GM12878 (cell line): ENCODE data around the gene MAML3. TPM values are rescaled to one million over a fixed set of nuclear protein-coding genes. Genes with fewer than 3 reads are reported as not detected.

Experiments
- BHLHE40 ChIP-seq, 2 experiments: fragments of 450-650 bp in 1 of 2; IDR thresholded peaks; 2 replicates each; pipeline ENCODE4 v1.6.1; 2011 to 2017; ENCODE audit warnings: low read depth in 2 of 2, borderline replicate concordance in 1 of 2, improper control_type of control experiment in 1 of 2, low read length in 1 of 2, mild to moderate bottlenecking in 1 of 2
- CBX3 ChIP-seq: fragments of 200-600 bp; sonication (generic); IDR thresholded peaks from 2 replicates; pipeline ENCODE4 v1.6.1; 2016; ENCODE audit warnings: low read depth, borderline replicate concordance
- FOXK2 ChIP-seq: fragments of 450-650 bp; IDR thresholded peaks from 2 replicates; pipeline ENCODE4 v1.6.1; 2017; ENCODE audit warnings: mild to moderate bottlenecking, moderate library complexity
- FOXM1 ChIP-seq: IDR thresholded peaks from 2 replicates; pipeline ENCODE4 v1.6.1; 2012; ENCODE audit warnings: low read depth, mild to moderate bottlenecking, inconsistent platforms, low read length, moderate library complexity
- JUND ChIP-seq: IDR thresholded peaks from 2 replicates; pipeline ENCODE4 v1.6.1; 2012; ENCODE audit warnings: low read depth, mild to moderate bottlenecking, low read length, improper control_type of control experiment, moderate library complexity
- KDM1A ChIP-seq: fragments of 200-600 bp; sonication (generic); IDR thresholded peaks from 2 replicates; pipeline ENCODE4 v1.6.1; 2016; ENCODE audit warnings: borderline replicate concordance
- LARP7 ChIP-seq: fragments of 450-650 bp; IDR thresholded peaks from 2 replicates; pipeline ENCODE4 v1.6.1; 2017; ENCODE audit warnings: mild to moderate bottlenecking
- NR2F1 ChIP-seq: fragments of 450-650 bp; conservative IDR thresholded peaks from 2 replicates; pipeline ENCODE4 v1.6.1; 2017; ENCODE audit warnings: mild to moderate bottlenecking
- POLR2A ChIP-seq: IDR thresholded peaks from 2 replicates; pipeline ENCODE4 v1.6.1; 2011; ENCODE audit warnings: low read depth, mild to moderate bottlenecking, low read length
- POLR2AphosphoS2 ChIP-seq: IDR thresholded peaks from 2 replicates; pipeline ENCODE4 v1.6.1; 2011; ENCODE audit warnings: low read depth, mild to moderate bottlenecking, low read length, improper control_type of control experiment, moderate library complexity
- SRF ChIP-seq, 2 experiments: IDR thresholded peaks; 2 replicates each; pipeline ENCODE4 v1.6.1; 2011; ENCODE audit warnings: low read depth in 2 of 2, low read length in 2 of 2, mild to moderate bottlenecking in 1 of 2, moderate library complexity in 1 of 2
- STAT3 ChIP-seq: IDR thresholded peaks from 2 replicates; pipeline ENCODE4 v1.6.1; 2011; ENCODE audit warnings: low read depth, low read length, improper control_type of control experiment
- SUZ12 ChIP-seq: fragments of 200-600 bp; sonication (generic); IDR thresholded peaks from one replicate; pipeline ENCODE4 v1.6.1; 2018; ENCODE audit warnings: antibody characterized with exemption, mild to moderate bottlenecking; ENCODE audit not compliant: unreplicated experiment
- TAF1 ChIP-seq: IDR thresholded peaks from 2 replicates; pipeline ENCODE4 v1.6.1; 2011; ENCODE audit warnings: mild to moderate bottlenecking, low read depth, low read length, borderline replicate concordance
- ZNF384 ChIP-seq: IDR thresholded peaks from 2 replicates; pipeline ENCODE4 v1.6.1; 2012; ENCODE audit warnings: low read depth, mild to moderate bottlenecking, low read length, improper control_type of control experiment, borderline replicate concordance
- polyA plus RNA-seq, 11 experiments: library from polyadenylated mRNA; depleted of rRNA in 4 of 11; unstranded in 6 of 11; stranded (reverse) in 5 of 11; fragments of >200 nt; fragmentation: Nextera tagmentation in 4 of 11; fragmentation: Illumina TruSeq in 1 of 11; extraction: Ambion mirVana in 4 of 11; extraction: Trizol in 1 of 11; gene quantifications; 1 replicate in 1 of 11; 2 replicates in 10 of 11; pipeline versions ENCODE4 v1.2.1 to v1.2.3, GENCODE V29; 2011 to 2016; ENCODE audit warnings: inconsistent platforms in 2 of 11, missing spikeins in 2 of 11, low read depth in 1 of 11
- total RNA-seq, 4 experiments: library from RNA; depleted of rRNA in 3 of 4; stranded (reverse); fragments of >200 nt in 3 of 4; fragmentation: Illumina TruSeq in 1 of 4; extraction: Trizol in 1 of 4; gene quantifications; 2 replicates each; pipeline versions ENCODE4 v1.2.1 to v1.2.3, GENCODE V29; 2013 to 2021
- TF ChIP-seq, protein P1 (sequence below): fragments of 450-650 bp; formaldehyde crosslinking; IDR thresholded peaks from 2 replicates; pipeline ENCODE4 v1.4.0; 2020; ENCODE audit warnings: mild to moderate bottlenecking, moderate library complexity
- TF ChIP-seq, protein P2 (sequence below): IDR thresholded peaks from 2 replicates; pipeline ENCODE4 v1.6.1; 2011; ENCODE audit warnings: mild to moderate bottlenecking, low read depth, low read length, moderate library complexity; ENCODE audit not compliant: insufficient replicate concordance
- TF ChIP-seq, protein P3 (sequence below): IDR thresholded peaks from 2 replicates; pipeline ENCODE4 v1.6.1; 2012; ENCODE audit warnings: improper control_type of control experiment, low read depth, low read length; ENCODE audit not compliant: insufficient replicate concordance
- TF ChIP-seq, protein P4 (sequence below): fragments of 450-650 bp; IDR thresholded peaks from 2 replicates; pipeline ENCODE4 v1.6.1; 2016; ENCODE audit warnings: mild to moderate bottlenecking

Gene MAML3
- total and polyA plus RNA-seq, 10 of the 15 experiments (the other 5 are each of a cell fraction or from before 2014, with no cell fraction given), result under 0.01 to 0.53 (median 0.06) TPM; not detected in 2

DNA sequence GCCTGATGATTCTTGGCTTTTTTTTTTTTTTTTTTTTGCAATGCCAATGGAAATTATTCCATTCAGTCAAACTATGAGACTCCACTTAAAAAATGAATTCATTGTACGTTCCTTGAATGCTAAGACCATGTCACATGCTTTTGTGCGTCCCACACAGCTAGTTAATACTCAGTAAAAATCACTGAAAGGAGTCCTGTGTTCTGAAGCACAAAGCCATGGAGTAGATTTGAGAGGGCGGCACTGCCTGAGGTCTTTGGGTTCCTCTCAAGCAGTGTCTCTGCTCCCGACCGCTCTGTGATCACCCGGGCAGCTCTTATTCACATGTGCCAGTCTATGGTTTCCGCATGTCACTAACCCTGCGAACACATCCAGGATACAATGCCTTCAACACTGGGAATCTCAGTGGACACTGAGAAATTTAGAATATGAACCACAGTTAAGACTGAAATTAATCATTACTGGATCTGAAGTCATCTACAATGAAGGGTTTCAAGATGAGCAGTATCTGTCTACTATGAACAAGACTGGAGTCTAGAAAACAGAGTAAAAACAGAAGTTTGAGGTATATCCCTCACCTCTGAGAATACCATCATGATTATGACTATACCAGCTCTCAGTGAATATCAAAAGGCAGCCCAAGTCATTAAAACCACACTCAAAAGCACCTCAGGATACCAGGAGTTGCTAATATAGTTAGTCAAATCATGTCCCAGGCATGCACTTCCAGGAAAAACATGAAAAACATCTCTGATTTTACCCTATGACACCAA lies 295.4 kb downstream of the MAML3 start (continued):
- TF ChIP-seq SUZ12 (no peak), POLR2A (no peak), KDM1A (no peak), BHLHE40 (IDR thresholded peaks at IDR 0.05; ENCODE audit: borderline replicate concordance in 1 of 2, low read depth in 2 of 2, low read length in 1 of 2) (no peak), CBX3 (no peak), FOXK2 (no peak), FOXM1 (peak; percentile 93), POLR2AphosphoS2 (no peak), NR2F1 (peak; percentile 52), STAT3 (no peak), ZNF384 (no peak), JUND (no peak), TAF1 (no peak), LARP7 (no peak), SRF (IDR thresholded peaks at IDR 0.05; ENCODE audit: low read depth in 2 of 2, low read length in 2 of 2) (no peak; a peak in 1 of 4 replicates)
- TF ChIP-seq, protein P1, sequence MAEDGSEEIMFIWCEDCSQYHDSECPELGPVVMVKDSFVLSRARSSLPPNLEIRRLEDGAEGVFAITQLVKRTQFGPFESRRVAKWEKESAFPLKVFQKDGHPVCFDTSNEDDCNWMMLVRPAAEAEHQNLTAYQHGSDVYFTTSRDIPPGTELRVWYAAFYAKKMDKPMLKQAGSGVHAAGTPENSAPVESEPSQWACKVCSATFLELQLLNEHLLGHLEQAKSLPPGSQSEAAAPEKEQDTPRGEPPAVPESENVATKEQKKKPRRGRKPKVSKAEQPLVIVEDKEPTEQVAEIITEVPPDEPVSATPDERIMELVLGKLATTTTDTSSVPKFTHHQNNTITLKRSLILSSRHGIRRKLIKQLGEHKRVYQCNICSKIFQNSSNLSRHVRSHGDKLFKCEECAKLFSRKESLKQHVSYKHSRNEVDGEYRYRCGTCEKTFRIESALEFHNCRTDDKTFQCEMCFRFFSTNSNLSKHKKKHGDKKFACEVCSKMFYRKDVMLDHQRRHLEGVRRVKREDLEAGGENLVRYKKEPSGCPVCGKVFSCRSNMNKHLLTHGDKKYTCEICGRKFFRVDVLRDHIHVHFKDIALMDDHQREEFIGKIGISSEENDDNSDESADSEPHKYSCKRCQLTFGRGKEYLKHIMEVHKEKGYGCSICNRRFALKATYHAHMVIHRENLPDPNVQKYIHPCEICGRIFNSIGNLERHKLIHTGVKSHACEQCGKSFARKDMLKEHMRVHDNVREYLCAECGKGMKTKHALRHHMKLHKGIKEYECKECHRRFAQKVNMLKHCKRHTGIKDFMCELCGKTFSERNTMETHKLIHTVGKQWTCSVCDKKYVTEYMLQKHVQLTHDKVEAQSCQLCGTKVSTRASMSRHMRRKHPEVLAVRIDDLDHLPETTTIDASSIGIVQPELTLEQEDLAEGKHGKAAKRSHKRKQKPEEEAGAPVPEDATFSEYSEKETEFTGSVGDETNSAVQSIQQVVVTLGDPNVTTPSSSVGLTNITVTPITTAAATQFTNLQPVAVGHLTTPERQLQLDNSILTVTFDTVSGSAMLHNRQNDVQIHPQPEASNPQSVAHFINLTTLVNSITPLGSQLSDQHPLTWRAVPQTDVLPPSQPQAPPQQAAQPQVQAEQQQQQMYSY (CRISPR knock-in tag), result no peak
- TF ChIP-seq, protein P2, sequence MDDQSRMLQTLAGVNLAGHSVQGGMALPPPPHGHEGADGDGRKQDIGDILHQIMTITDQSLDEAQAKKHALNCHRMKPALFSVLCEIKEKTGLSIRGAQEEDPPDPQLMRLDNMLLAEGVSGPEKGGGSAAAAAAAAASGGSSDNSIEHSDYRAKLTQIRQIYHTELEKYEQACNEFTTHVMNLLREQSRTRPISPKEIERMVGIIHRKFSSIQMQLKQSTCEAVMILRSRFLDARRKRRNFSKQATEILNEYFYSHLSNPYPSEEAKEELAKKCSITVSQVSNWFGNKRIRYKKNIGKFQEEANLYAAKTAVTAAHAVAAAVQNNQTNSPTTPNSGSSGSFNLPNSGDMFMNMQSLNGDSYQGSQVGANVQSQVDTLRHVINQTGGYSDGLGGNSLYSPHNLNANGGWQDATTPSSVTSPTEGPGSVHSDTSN, result no peak
- TF ChIP-seq, protein P3, sequence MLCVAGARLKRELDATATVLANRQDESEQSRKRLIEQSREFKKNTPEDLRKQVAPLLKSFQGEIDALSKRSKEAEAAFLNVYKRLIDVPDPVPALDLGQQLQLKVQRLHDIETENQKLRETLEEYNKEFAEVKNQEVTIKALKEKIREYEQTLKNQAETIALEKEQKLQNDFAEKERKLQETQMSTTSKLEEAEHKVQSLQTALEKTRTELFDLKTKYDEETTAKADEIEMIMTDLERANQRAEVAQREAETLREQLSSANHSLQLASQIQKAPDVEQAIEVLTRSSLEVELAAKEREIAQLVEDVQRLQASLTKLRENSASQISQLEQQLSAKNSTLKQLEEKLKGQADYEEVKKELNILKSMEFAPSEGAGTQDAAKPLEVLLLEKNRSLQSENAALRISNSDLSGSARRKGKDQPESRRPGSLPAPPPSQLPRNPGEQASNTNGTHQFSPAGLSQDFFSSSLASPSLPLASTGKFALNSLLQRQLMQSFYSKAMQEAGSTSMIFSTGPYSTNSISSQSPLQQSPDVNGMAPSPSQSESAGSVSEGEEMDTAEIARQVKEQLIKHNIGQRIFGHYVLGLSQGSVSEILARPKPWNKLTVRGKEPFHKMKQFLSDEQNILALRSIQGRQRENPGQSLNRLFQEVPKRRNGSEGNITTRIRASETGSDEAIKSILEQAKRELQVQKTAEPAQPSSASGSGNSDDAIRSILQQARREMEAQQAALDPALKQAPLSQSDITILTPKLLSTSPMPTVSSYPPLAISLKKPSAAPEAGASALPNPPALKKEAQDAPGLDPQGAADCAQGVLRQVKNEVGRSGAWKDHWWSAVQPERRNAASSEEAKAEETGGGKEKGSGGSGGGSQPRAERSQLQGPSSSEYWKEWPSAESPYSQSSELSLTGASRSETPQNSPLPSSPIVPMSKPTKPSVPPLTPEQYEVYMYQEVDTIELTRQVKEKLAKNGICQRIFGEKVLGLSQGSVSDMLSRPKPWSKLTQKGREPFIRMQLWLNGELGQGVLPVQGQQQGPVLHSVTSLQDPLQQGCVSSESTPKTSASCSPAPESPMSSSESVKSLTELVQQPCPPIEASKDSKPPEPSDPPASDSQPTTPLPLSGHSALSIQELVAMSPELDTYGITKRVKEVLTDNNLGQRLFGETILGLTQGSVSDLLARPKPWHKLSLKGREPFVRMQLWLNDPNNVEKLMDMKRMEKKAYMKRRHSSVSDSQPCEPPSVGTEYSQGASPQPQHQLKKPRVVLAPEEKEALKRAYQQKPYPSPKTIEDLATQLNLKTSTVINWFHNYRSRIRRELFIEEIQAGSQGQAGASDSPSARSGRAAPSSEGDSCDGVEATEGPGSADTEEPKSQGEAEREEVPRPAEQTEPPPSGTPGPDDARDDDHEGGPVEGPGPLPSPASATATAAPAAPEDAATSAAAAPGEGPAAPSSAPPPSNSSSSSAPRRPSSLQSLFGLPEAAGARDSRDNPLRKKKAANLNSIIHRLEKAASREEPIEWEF, result no peak
- TF ChIP-seq, protein P4, sequence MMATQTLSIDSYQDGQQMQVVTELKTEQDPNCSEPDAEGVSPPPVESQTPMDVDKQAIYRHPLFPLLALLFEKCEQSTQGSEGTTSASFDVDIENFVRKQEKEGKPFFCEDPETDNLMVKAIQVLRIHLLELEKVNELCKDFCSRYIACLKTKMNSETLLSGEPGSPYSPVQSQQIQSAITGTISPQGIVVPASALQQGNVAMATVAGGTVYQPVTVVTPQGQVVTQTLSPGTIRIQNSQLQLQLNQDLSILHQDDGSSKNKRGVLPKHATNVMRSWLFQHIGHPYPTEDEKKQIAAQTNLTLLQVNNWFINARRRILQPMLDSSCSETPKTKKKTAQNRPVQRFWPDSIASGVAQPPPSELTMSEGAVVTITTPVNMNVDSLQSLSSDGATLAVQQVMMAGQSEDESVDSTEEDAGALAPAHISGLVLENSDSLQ, result no peak
